Prostate gland (tissue), 2 donors: Measurements from ENCODE around the gene MKNK1. TPM values are rescaled to one million over a fixed set of nuclear protein-coding genes. Genes with fewer than 3 reads are reported as not detected.

Source experiments
- DNase-seq: peaks from one replicate; pipeline ENCODE4 v3.0.0-alpha.2; 2019; ENCODE audit warnings: low spot score
- H3K27ac ChIP-seq, 2 donors: fragments of 200-600 bp; sonication (generic); 2 replicates each; pipeline ENCODE4 v1.5.1; 2017 to 2019
- H3K27me3 ChIP-seq: fragments of 200-600 bp; sonication (generic); replicated peaks from 2 replicates; pipeline ENCODE4 v1.5.1; 2019; ENCODE audit not compliant: insufficient read depth
- H3K36me3 ChIP-seq, 2 donors: fragments of 200-600 bp; sonication (generic); 1 replicate in 1 of 2; 2 replicates in 1 of 2; pipeline versions ENCODE4 v1.5.1 to v1.8.1; 2017 to 2019
- H3K4me1 ChIP-seq: fragments of 200-600 bp; sonication (generic); replicated peaks from 2 replicates; pipeline ENCODE4 v1.5.1; 2019
- H3K4me3 ChIP-seq, 2 donors: fragments of 200-600 bp; sonication (generic); 2 replicates each; pipeline ENCODE4 v1.5.1; 2017 to 2019
- H3K9me3 ChIP-seq: fragments of 200-600 bp; sonication (generic); 2 replicates; pipeline ENCODE4 v1.5.1; 2017
- POLR2A ChIP-seq: fragments of 450-650 bp; IDR thresholded peaks from one replicate; pipeline ENCODE4 v1.6.1; 2016; ENCODE audit warnings: antibody characterized with exemption, mild to moderate bottlenecking
- POLR2AphosphoS5 ChIP-seq: sonication (generic); formaldehyde crosslinking; IDR thresholded peaks from one replicate; pipeline ENCODE4 v1.6.1; 2017; ENCODE audit warnings: antibody characterized with exemption
- WGBS: methylation state at CpG from one replicate; pipeline ENCODE4 v1.1.5; 2018; 5-methylcytosine and 5-hydroxymethylcytosine counted together
- intact Hi-C: fragments of 100-400 bp; cut with DNase I; formaldehyde crosslinking; loops from one replicate; pipeline ENCODE4 v1.14.2; 2022
- total RNA-seq, 2 donors: library from RNA; depleted of rRNA; stranded (reverse); fragments of >200 nt; gene quantifications; one replicate each; pipeline ENCODE4 v1.1.0, GENCODE V29; 2016
- TF ChIP-seq, protein P1 (sequence below), 4 experiments: fragments of 200-600 bp in 2 of 4; fragments of 450-650 bp in 2 of 4; sonication (generic) in 2 of 4; IDR thresholded peaks; 1 replicate in 3 of 4; 2 replicates in 1 of 4; pipeline ENCODE4 v1.5.1; 2016 to 2019; ENCODE audit warnings: antibody characterized with exemption in 4 of 4, mild to moderate bottlenecking in 2 of 4, moderate library complexity in 2 of 4

MKNK1 gene
- total RNA-seq, 2 donors from 2014 or later, result 28.1 to 37.8 TPM

DNA sequence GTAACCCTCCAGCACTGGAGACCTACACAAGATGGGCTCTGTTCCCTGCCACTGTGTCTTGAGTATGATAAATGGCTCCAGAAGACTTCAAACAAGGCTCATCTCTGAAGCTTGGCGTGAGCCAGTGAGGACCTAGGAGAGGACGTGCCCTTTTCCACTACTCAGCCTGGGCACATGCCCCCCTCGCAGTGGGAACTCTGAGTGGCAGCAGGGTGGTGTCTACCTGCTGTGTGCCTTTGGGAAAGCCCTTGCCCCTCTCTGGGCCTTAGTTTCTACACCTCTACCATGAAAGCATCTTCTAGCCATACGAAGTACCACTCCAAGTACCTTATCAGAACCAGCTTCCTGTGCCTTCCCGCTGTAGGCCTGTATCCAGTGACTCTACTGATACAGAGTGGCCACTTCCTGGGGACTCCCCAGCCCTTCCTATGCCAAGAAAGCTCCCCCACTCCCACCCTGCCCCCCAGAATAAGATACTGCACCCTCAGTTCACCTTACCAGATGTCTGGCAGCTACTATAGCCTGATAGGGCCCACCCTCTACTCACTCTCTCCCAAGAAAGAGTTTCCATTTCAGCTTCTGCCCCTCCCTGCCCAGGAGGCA lies 15.7 kb upstream of the MKNK1 start:
- no peaks in the 10 kb centered on the region for H3K36me3 ChIP-seq
- H3K27ac ChIP-seq, result no peak overlapping the region
- H3K4me1 ChIP-seq, result peaks cover 3% of the 10 kb centered on the region
- intact Hi-C loops, result no loop called here
- no peaks in the 10 kb centered on the region for H3K9me3 ChIP-seq
- no peak overlapping the region for H3K4me3 ChIP-seq
- WGBS, result 86% methylated on average over 5 of the region's 5 CpGs
- no peak for DNase-seq
- no peaks in the 10 kb centered on the region for H3K27me3 ChIP-seq
- TF ChIP-seq POLR2A (no peak), POLR2AphosphoS5 (no peak)
- TF ChIP-seq, protein P1, sequence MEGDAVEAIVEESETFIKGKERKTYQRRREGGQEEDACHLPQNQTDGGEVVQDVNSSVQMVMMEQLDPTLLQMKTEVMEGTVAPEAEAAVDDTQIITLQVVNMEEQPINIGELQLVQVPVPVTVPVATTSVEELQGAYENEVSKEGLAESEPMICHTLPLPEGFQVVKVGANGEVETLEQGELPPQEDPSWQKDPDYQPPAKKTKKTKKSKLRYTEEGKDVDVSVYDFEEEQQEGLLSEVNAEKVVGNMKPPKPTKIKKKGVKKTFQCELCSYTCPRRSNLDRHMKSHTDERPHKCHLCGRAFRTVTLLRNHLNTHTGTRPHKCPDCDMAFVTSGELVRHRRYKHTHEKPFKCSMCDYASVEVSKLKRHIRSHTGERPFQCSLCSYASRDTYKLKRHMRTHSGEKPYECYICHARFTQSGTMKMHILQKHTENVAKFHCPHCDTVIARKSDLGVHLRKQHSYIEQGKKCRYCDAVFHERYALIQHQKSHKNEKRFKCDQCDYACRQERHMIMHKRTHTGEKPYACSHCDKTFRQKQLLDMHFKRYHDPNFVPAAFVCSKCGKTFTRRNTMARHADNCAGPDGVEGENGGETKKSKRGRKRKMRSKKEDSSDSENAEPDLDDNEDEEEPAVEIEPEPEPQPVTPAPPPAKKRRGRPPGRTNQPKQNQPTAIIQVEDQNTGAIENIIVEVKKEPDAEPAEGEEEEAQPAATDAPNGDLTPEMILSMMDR (IDR thresholded peaks at IDR 0.05), result no peak

DNA sequence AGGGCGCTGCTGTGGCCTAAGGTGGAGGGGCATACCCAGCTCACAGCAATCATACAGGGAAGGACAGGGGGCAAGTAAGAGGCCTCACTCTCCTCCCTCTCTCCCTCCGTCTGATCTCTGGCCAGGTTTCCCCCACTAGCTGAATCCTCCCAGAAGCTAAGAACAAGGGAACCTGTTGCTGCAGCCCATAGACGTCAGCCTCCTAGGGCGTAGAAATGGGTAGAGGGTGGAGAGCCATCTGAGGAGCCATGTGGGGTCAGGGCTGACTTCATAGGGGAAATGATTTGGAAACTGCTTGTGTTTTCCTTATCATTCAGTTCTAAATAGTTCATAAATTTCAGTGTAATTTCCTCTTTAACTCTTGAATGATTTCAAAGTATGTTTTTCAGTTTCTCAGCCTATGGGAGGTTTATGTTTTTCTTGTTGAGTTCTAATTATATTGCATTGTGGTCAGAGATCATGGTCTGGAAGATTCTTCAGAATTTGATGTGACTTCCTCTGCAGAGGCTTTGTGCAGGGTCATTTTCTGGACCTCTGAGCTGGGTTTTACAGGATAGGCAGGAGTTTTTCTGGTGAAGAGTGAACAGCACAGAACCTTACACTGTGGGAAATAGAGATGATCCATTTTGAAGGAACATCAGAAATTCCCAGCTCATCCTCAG lies 14.8 kb upstream of the MKNK1 start:
- Histone ChIP-seq H3K36me3 (no peaks in the 10 kb centered on the region), H3K9me3 (no peaks in the 10 kb centered on the region), H3K27ac (no peak overlapping the region), H3K27me3 (no peaks in the 10 kb centered on the region), H3K4me3 (no peak overlapping the region), H3K4me1 (peaks cover 3% of the 10 kb centered on the region)
- intact Hi-C loops, result no loop called here
- WGBS, result 90% methylated on average over 4 of the region's 4 CpGs
- no peak for DNase-seq
- no peak for TF ChIP-seq POLR2A
- TF ChIP-seq, protein P1 (IDR thresholded peaks at IDR 0.05), result no peak

DNA sequence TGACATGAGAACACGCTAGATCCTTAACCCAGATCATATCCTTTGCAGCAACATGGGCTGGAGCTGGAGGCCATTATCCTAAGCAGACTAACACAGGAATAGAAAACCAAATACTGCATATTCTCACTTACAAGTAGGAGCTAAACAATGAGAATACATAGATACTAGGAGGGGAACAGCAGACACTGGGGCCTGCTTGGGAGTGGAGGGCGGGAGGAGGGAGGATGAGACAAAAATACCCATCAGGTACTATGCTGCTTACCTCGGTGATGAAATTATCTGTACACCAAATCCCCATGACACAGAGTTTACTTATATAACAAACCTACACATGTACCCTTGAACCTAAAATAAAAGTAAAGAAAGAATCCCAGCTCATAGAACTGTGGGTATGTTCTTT lies 13.8 kb upstream of the MKNK1 start:
- Histone ChIP-seq H3K9me3 (no peaks in the 10 kb centered on the region), H3K4me3 (no peak overlapping the region), H3K4me1 (peaks cover 3% of the 10 kb centered on the region), H3K27ac (no peak overlapping the region), H3K36me3 (no peaks in the 10 kb centered on the region), H3K27me3 (no peaks in the 10 kb centered on the region)
- WGBS, result 89% methylated on average over 3 of the region's 3 CpGs
- TF ChIP-seq POLR2A (no peak), POLR2AphosphoS5 (no peak)
- TF ChIP-seq, protein P1 (IDR thresholded peaks at IDR 0.05), result no peak
- intact Hi-C loops, result loop anchor here (2.0 kb wide), 1 partner anchor 101 kb away; the partner anchor contains the start of gene EFCAB14
- DNase-seq, result no peak

DNA sequence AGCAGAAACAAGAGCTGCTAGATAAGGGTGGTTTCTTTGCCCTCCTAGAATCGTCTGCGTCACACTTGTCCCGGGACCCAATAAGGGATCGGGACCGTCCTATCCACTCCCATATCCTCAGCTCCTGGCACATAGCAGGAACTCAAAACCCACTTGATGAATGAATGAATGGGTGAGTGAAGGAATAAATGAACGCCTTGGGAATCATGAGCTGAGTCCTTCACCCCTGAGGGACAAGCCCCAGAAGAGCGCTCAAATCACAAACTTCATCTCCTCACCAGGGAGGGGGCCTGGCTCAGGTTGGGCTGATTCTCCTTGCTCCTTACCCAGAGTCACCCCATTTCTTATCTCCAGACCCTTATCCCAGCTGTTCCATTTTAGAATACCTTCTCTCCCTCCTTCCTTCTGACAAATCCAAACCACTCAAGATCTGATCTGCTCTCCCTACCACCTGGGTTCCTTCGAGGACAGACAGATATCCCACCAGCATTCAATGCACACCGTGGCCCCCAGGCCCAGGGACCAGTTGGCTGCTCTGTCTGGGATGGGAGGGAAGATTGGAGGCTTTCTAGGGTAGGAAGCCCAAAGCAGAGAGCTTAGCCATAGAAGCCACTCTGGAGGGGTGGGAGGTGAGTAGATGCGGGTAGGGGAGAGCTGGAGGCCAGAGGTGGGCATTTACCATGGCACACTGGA lies 13.2 kb upstream of the MKNK1 start:
- no peaks in the 10 kb centered on the region for H3K9me3 ChIP-seq
- no peaks in the 10 kb centered on the region for H3K36me3 ChIP-seq
- intact Hi-C loops, result loop anchor here (2.0 kb wide), 1 partner anchor 102 kb away; the partner anchor contains the start of gene EFCAB14
- peak; percentile 15 for TF ChIP-seq POLR2AphosphoS5
- no peak for TF ChIP-seq POLR2A
- TF ChIP-seq, protein P1 (IDR thresholded peaks at IDR 0.05), result no peak
- H3K4me1 ChIP-seq, result peaks cover 3% of the 10 kb centered on the region
- H3K27me3 ChIP-seq, result no peaks in the 10 kb centered on the region
- DNase-seq, result no peak
- peak overlapping the region; percentile 79 to 84 for H3K4me3 ChIP-seq
- WGBS, result 33% methylated on average over 10 of the region's 10 CpGs
- peak overlapping the region; percentile 89 to 95 for H3K27ac ChIP-seq
